AG04450 (cell line): ENCODE measurements around the gene MIDN. TPM values are rescaled to one million over a fixed set of nuclear protein-coding genes. Genes with fewer than 3 reads are reported as not detected.
A peak's percentile ranks its signal among the peaks of the same experiment; 100 is the strongest.

Experiments used
- CTCF ChIA-PET: fragments of 300-600, 350-600 bp; formaldehyde crosslinking; extraction: SDS; loops from one replicate; lab custom pipeline; 2022; ENCODE audit warnings: antibody characterized with exemption, inconsistent platforms; lab: Charles Lee
- POLR2A ChIA-PET: fragments of 350-600 bp; formaldehyde crosslinking; extraction: SDS; loops from one replicate; lab custom pipeline; 2021; ENCODE audit warnings: antibody characterized with exemption, inconsistent platforms; lab: Yijun Ruan, JAX
- DNase-seq: peaks from one replicate; pipeline ENCODE4 v3.0.0-alpha.2; 2011; ENCODE audit warnings: low read depth, low spot score
- H3K27ac ChIP-seq: one replicate; pipeline ENCODE4 v1.5.1; 2012; ENCODE audit warnings: low read depth, low read length, control low read depth
- H3K27me3 ChIP-seq: one replicate; pipeline ENCODE4 v1.6.0; 2012; ENCODE audit warnings: low read length; ENCODE audit not compliant: control insufficient read depth, insufficient read depth
- H3K4me3 ChIP-seq: 2 replicates; pipeline ENCODE4 v1.5.1; 2011; ENCODE audit warnings: mild to moderate bottlenecking, low read depth, low read length, control low read depth
- H3K9me3 ChIP-seq: 2 replicates; pipeline ENCODE4 v1.5.1; 2012; ENCODE audit warnings: low read length; ENCODE audit not compliant: control insufficient read depth, insufficient read depth
- polyA plus RNA-seq: library from polyadenylated mRNA; depleted of rRNA; stranded (reverse); fragments of >200 nt; gene quantifications from 2 replicates; pipeline ENCODE4 v1.2.3, GENCODE V29; 2011
- TF ChIP-seq, protein P1 (sequence below): IDR thresholded peaks from 2 replicates; pipeline ENCODE4 v1.5.1; 2011; ENCODE audit warnings: low read depth, low read length, control low read depth, inconsistent platforms

The MIDN gene
- polyA plus RNA-seq, 1 experiment = 6.6 TPM

DNA sequence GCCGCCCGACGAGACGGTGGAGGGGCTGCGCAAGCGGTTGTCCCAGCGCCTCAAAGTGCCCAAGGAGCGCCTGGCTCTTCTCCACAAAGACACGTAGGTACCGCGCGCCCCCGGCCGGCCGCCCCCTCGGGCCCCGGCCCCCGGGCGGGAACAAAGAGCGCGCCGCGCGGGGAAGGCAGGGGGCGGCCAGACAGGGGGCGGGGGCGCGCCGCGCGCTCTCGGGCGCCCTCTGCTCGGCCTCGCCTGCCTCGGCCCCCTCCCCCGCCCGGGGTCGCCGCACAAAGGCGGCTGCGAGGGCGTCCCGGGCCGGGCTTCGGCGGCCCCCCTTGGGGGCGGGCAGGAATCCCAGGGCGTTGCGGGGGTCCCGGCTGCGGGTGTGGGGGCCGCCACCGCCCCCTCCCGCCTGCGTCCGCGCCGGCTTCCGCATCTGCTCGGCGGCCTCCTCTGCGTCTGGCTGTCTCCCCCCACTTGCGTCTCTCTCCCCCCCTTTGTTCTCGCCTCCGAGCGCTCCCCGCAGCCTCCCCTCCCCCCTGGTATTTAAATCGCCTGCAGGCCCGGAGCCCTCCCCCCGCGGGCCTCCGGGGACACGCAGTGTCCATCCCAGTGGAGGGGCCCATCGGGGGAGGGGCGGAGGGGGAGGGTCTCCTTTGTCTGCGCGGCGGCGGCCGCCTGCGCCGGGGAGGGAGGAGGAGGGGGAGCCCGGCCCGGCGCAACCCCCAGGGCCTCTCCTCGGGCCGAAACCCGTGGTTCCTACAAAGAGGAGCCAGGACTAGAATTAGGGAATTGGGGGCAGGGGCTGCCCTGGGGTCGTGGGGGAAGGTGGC lies 2.3 kb downstream of the MIDN start:
- ChIA-PET CTCF (no interaction called here), POLR2A (interaction anchor here (1.0 to 7.4 kb wide), 2 partner anchors 16 kb away, joined by 6 to 241 read pairs; partner anchors contain the start of gene CIRBP)
- Histone ChIP-seq H3K9me3 (no peaks in the 10 kb centered on the region; the same call in 1 of the 2 replicates), H3K4me3 (peak overlapping the region; percentile 86), H3K27me3 (no peaks in the 10 kb centered on the region), H3K27ac (peak overlapping the region; percentile 92)
- TF ChIP-seq, protein P1, sequence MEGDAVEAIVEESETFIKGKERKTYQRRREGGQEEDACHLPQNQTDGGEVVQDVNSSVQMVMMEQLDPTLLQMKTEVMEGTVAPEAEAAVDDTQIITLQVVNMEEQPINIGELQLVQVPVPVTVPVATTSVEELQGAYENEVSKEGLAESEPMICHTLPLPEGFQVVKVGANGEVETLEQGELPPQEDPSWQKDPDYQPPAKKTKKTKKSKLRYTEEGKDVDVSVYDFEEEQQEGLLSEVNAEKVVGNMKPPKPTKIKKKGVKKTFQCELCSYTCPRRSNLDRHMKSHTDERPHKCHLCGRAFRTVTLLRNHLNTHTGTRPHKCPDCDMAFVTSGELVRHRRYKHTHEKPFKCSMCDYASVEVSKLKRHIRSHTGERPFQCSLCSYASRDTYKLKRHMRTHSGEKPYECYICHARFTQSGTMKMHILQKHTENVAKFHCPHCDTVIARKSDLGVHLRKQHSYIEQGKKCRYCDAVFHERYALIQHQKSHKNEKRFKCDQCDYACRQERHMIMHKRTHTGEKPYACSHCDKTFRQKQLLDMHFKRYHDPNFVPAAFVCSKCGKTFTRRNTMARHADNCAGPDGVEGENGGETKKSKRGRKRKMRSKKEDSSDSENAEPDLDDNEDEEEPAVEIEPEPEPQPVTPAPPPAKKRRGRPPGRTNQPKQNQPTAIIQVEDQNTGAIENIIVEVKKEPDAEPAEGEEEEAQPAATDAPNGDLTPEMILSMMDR = no peak
- no peak for DNase-seq

- POLR2A ChIA-PET = interaction anchor here (7.4 kb wide), 1 partner anchor 15 kb away, joined by 241 read pairs; the partner anchor contains the start of gene CIRBP
- peak overlapping the region; percentile 92 for H3K27ac ChIP-seq
- no peaks in the 10 kb centered on the region for H3K27me3 ChIP-seq
- H3K9me3 ChIP-seq = no peaks in the 10 kb centered on the region; the same call in 1 of the 2 replicates
- no peak for DNase-seq
- TF ChIP-seq, protein P1 = no peak
- peak overlapping the region; percentile 86 for H3K4me3 ChIP-seq
- CTCF ChIA-PET = no interaction called here
Observed at GRCh38 chr19:1251330-1252220, 3.2 kb downstream of the MIDN start.

DNA sequence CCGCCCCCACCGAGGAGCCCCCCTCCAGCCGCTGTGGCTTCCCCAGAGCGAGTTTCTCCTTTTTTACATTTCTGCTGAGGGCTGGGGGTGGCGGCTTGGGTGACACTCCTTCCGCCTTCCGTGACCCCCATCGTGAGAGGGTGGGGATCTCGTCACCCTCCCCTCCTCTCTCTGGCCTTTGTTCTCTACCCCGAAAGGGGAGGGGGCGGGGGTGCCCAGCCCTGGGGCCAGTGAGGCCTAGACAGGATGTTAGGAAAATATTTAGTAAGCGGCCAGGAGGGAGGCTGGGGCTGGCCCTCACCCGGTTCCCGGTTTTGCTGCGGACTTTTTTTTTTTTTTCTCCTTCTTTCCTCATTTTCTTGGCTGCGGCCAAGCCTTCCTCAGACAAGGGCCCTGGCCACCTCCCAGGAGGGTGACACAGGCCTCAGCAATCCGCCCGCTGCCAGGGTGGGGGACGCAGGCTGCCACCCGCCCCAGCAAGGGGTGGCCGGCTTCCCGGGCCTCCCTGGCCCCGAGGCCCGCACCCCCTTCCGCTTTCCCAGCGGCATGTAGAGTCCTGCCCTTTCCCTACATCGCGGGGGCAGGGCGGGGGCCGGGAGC lies 3.9 kb downstream of the MIDN start:
- H3K27me3 ChIP-seq = no peaks in the 10 kb centered on the region
- H3K9me3 ChIP-seq = no peaks in the 10 kb centered on the region; the same call in 1 of the 2 replicates
- DNase-seq = no peak
- ChIA-PET CTCF (interaction anchor here (1.4 to 1.7 kb wide), 2 partner anchors 8 to 14 kb away, joined by 10 to 11 read pairs; no protein-coding TSS in a partner anchor), POLR2A (interaction anchor here (0.7 to 7.4 kb wide), 9 partner anchors 8 to 226 kb away, joined by 3 to 241 read pairs (median 8); partner anchors contain the start of genes ATP5F1D, CIRBP, CNN2 and FAM174C)
- peak overlapping the region; percentile 92 for H3K27ac ChIP-seq
- peak overlapping the region; percentile 86 for H3K4me3 ChIP-seq
- TF ChIP-seq, protein P1 = no peak

GRCh38 chr19:1252821-1253513 lies 4.6 kb downstream of the MIDN start:
- peak overlapping the region; percentile 86 for H3K4me3 ChIP-seq
- ChIA-PET CTCF (interaction anchor here (0.8 to 1.7 kb wide), 3 partner anchors 9 to 13 kb away, joined by 3 to 11 read pairs (median 10); no protein-coding TSS in a partner anchor), POLR2A (interaction anchor here (0.5 to 7.4 kb wide), 16 partner anchors 8 to 231 kb away, joined by 3 to 241 read pairs (median 4); partner anchors contain the start of genes ATP5F1D, CIRBP, CNN2 and FAM174C)
- peak; percentile 92 for DNase-seq
- H3K27me3 ChIP-seq = no peaks in the 10 kb centered on the region
- H3K27ac ChIP-seq = peak overlapping the region; percentile 92
- H3K9me3 ChIP-seq = no peaks in the 10 kb centered on the region; the same call in 1 of the 2 replicates
- TF ChIP-seq, protein P1 = 0 out of 2 replicates have a peak, but pooled peaks have one; percentile 4
